Stimulated activated naive CD8-positive, alpha-beta T cell treated with anti-CD3 and anti-CD28 coated beads, Interleukin-15, amount 100 ng/mL, for 72 hours (primary cell): Measurements from ENCODE around the gene ATP6V0D1.
"Not testable (repeated sequence)": the region's sequence is repeated elsewhere in the genome, so short reads cannot be mapped to it uniquely, and the experiment has no call there.

Source experiments
- ATAC-seq: fragments of 150-1000 bp; cut with Tn5 transposase; 2 replicates; pipeline ENCODE4 v1.10.0; 2021; ENCODE audit warnings: mild to moderate bottlenecking, moderate library complexity
- DNase-seq, 2 donors: peaks; one replicate each; pipeline ENCODE4 v3.0.0; 2021 to 2022
- H3K27ac Mint-ChIP-seq, 2 donors: one replicate each; pipeline ENCODE4 v1.8.0; 2022; ENCODE audit warnings: mild to moderate bottlenecking in 2 of 2, mixed read lengths in 2 of 2, moderate library complexity in 2 of 2
- H3K27me3 Mint-ChIP-seq: one replicate; pipeline ENCODE4 v1.8.0; 2022; ENCODE audit warnings: mixed read lengths
- H3K4me1 Mint-ChIP-seq: one replicate; pipeline ENCODE4 v1.8.0; 2022; ENCODE audit warnings: mild to moderate bottlenecking, mixed read lengths
- H3K4me3 Mint-ChIP-seq, 2 donors: one replicate each; pipeline ENCODE4 v1.8.0; 2022; ENCODE audit warnings: mild to moderate bottlenecking in 2 of 2, mixed read lengths in 2 of 2, moderate library complexity in 1 of 2
- H3K9me3 Mint-ChIP-seq, 2 donors: one replicate each; pipeline ENCODE4 v1.8.0; 2022; ENCODE audit warnings: mixed read lengths in 2 of 2

Gene ATP6V0D1

DNA sequence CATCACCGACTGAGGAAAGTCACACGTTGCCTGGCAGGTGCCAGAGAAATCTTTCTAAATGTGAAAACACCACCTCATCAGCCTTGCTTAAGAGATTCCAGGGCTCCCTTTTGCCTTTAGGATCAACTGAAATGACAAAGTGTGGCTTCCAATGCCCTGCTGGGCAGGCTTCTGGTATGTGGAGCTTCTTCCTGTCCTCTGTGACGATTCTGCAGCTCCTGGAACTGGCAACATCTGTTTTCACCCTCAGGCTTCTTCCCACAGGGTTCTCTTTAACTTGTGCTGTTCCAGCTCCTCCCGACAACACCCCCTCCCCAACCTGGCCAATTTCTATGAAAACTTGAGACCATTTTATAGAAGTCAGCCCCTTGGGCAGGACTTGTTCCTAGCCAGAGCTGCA, 59.9 kb downstream of the ATP6V0D1 start:
- Mint-ChIP-seq H3K9me3 (no peaks in the 10 kb centered on the region), H3K27me3 (peaks cover 50% of the 10 kb centered on the region), H3K4me3 (no peak overlapping the region), H3K4me1 (peaks cover 6% of the 10 kb centered on the region), H3K27ac (no peak overlapping the region)
- DNase-seq, result no peak
- ATAC-seq, result no peak

DNA sequence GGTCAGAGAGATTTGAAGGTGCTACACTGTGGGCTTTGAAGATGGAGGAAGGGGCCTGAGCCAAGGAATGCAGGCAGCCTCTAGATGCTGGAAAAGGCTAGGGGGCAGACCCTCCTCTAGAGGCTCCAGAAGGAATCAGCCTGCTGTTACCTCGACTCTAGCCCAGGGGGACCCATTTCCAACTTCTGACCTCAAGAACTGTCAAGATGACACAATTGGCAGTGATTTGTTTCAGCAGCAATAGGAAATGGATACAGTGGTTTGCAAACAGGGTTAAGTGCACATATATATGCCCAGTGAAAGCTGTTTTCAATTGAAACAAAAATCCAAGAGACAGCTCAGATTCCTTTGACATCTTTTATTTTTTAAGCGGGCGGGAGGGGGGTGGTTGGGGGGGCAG, 61.0 kb downstream of the ATP6V0D1 start:
- Mint-ChIP-seq H3K4me1 (peaks cover 12% of the 10 kb centered on the region), H3K27ac (no peak overlapping the region), H3K9me3 (no peaks in the 10 kb centered on the region), H3K27me3 (peaks cover 49% of the 10 kb centered on the region), H3K4me3 (no peak overlapping the region)
- ATAC-seq (no peak), DNase-seq (no peak)

DNA sequence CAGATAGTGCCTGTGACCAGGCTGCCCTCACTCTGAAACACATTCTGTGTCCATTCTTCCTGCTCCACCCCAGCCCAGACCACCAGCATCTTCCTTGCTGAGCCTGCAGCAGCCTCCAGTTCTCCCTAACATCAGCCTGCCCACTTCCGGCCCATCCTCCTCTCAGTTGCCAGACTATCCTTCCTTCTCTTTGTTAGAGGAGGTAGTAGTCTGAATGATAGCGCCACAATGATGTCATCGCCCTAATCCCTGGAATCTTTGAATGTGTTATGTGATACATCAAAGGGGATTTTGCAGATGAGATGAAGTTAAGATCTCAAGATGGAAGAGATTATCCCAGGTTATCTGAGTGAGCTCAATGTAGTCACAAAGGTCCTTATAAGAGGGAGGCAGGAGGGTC, 61.5 kb downstream of the ATP6V0D1 start:
- no peaks in the 10 kb centered on the region for H3K9me3 Mint-ChIP-seq
- DNase-seq (no peak), ATAC-seq (no peak)
- peaks cover 49% of the 10 kb centered on the region for H3K27me3 Mint-ChIP-seq
- H3K4me1 Mint-ChIP-seq, result peaks cover 12% of the 10 kb centered on the region
- H3K27ac Mint-ChIP-seq, result no peak overlapping the region
- no peak overlapping the region for H3K4me3 Mint-ChIP-seq

DNA sequence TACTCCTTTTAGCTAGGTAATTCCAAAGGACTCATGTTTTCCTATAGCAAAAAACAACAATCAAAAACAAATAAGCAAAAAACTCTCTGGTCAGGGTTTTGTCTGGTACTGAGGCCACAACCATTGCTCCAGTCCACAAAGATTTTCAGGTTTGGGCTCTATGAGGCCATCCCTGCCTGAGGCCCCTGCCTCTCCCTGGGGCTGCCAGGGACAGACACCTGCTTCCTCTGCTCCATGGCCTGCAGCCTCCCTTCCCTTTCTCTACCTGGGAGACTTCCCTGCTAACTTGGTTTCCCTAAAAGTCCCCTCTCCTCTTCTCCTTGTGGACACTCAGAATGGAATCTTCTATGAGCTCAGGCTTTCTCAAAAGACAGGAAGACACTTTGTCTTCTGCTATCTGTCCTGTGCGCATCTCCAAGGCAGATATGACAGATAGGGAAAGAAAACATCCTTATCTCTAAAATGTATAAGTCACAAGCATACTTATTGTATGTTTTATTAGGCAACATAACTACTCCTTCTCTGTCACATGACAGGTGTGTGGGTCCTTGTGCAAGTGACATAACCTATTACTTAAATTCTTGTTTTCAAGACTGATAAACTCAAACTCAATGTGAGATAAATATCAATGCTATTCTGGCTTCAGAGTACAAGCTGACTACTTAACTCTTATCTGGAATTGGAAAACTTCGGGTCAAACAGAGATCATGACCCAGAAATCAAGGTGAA, 63.5 kb downstream of the ATP6V0D1 start:
- peaks cover 53% of the 10 kb centered on the region for H3K27me3 Mint-ChIP-seq
- peak overlapping the region in 1 of 2 donors; percentile 77 for H3K27ac Mint-ChIP-seq
- H3K9me3 Mint-ChIP-seq, result no peaks in the 10 kb centered on the region
- peaks cover 12% of the 10 kb centered on the region for H3K4me1 Mint-ChIP-seq
- no peak for ATAC-seq
- peak overlapping the region; percentile 34 to 44 for H3K4me3 Mint-ChIP-seq
- no peak for DNase-seq

DNA sequence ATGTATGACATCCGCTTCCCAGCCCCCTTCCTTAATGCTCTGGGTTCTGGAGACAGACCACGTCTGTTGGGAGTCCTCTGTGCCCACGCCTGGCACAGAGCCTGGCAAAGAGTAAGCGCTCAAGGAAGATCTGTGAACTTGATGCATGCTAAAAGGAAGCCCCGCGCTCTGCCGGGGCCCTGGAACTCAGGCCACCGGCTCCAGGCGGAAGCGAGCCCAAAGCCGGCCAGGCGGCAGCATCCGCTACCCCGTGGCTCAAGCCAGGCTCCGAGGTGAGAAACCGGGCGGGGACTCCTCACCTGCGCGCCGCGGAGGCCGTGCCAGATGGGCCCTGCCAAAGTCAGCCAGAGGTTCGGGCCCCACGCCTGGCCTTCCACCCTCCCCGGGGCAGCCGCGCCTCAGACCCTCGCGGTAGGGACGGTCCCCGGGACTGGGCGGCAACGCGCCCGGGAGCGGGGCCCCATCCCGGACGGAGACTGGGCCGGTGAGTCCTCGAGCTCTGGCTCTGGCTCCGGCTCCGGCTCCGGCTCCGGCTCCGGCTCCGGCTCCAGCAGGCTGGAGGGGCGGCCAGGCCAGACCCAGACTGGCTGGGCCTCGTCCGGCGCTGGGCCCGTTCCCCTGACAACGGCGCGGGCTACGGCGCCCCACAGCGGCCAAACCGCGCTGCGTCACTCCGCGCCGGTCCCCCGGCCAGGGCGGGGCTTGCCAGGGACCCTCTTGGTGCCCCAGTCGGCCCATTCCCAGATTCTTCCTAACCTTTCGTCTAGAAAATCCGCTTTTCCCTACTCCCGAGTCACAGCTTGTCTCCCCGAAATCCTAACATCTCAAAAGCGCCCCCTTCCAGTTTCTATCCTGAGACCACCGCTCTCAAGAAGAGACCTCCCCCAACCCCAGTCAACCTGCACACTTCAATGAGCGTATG, 64.8 kb downstream of the ATP6V0D1 start, which contains the start of gene ZDHHC1:
Gene ZDHHC1 (minus strand): TSS at position 606 of the 922 bp plus-strand sequence. CDS start 8,702 bp downstream, outside the sequence.
- H3K9me3 Mint-ChIP-seq, result no peaks in the 10 kb centered on the region
- DNase-seq, result peak; percentile 67 to 70
- H3K27ac Mint-ChIP-seq, result peak within 1 kb of the TSS in 1 of 2 donors; percentile 73

DNA sequence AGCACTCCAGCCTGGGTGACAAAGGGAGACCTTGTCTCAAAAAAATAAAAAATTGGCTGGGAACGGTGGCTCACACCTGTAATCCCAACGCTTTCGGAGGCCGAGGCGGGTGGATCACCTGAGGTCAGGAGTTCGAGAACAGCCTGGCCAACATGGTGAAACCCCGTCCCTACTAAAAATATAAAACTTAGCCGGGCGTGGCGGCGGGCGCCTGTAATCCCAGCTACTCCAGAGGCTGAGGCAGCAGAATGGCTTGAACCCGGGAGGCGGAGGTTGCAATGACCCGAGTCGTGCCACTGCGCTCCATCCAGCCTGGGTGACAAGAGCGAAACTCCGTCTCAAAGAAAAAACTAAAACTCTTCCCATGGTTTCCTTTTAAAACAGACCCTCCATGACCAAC, 65.5 kb downstream of the ATP6V0D1 start:
- H3K4me3 Mint-ChIP-seq, result peak overlapping the region; percentile 81 to 83
- DNase-seq, H3K9me3 Mint-ChIP-seq, ATAC-seq: not testable (repeated sequence)
- peak overlapping the region in 1 of 2 donors; percentile 23 for H3K27ac Mint-ChIP-seq
- H3K27me3 Mint-ChIP-seq, result peaks cover 49% of the 10 kb centered on the region
- H3K4me1 Mint-ChIP-seq, result peaks cover 12% of the 10 kb centered on the region

More for the DNA sequence above, 64.8 kb downstream of the ATP6V0D1 start, which contains the start of gene ZDHHC1:
- Mint-ChIP-seq H3K4me3 (peak within 1 kb of the TSS; percentile 91 to 92), H3K27me3 (peaks cover 49% of the 10 kb centered on the region), H3K4me1 (peaks cover 12% of the 10 kb centered on the region)
- ATAC-seq, result peak; percentile 96

DNA sequence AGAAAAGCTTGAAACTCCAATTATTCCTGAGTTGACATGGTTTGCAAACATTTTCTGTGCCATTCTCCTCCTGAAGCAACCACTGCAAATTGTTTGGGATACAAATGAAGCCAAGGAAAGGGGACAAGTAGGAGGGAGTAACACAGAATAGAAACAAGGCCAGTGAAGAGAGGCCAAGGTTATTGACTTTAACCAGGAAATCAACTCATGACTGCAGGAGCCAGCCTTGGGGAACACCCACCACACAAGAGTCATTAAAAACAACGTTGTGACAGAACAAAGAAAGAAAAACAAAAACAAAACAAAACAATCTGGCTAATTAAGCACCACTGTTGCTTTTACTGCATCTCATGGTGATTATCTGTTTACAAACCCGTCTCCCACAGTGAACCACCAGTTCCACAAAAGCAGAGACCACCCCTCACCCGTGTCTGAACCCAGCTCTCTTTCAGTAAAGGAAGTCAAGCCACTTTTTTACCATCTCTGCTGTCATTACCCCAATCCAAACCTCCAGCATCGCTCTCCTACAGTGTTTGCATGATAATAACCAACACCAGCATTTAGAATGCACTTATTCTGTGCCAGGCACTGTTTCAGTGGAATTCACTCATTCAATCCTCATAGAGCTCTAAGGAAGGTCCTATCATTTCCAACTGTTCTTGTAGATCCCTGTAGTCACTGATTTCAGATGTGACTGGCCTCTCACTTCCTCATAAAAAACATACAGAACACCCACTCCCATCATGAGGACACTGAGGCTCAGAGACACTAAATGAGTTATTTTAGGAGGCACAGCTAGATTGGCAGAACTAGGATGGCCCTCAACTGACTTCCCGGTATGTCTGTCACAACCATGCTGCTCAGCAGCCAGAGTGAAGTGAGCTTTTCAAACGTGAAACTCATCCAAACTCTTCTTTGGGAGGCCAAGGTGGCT, 66.7 kb downstream of the ATP6V0D1 start:
- peaks cover 53% of the 10 kb centered on the region for H3K27me3 Mint-ChIP-seq
- DNase-seq, result no peak
- no peak for ATAC-seq
- H3K9me3 Mint-ChIP-seq, result no peaks in the 10 kb centered on the region
- H3K4me3 Mint-ChIP-seq, result no peak overlapping the region
- no peak overlapping the region for H3K27ac Mint-ChIP-seq
- peaks cover 12% of the 10 kb centered on the region for H3K4me1 Mint-ChIP-seq

DNA sequence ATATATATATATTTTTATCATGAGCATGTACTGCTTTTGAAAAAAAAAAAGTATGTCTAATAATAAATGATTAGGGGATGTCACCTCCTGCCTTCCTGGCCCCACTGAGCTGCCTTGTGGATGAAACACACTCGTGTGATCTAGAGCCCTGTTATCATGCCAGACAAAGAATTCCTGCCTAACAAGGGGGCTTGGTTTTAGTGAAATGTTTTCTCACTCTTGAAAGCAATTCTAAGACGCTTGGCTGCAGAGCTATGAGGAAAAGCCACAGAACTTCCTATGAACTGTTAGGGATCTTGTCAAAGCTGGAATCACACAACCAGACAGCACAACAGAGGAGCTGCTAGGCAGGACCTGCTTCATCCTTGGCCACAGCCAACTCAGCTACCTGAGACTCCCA, 68.7 kb downstream of the ATP6V0D1 start:
- Mint-ChIP-seq H3K9me3 (no peaks in the 10 kb centered on the region), H3K4me1 (peaks cover 12% of the 10 kb centered on the region), H3K4me3 (no peak overlapping the region), H3K27ac (no peak overlapping the region), H3K27me3 (peaks cover 44% of the 10 kb centered on the region)
- DNase-seq, result no peak
- ATAC-seq, result no peak

DNA sequence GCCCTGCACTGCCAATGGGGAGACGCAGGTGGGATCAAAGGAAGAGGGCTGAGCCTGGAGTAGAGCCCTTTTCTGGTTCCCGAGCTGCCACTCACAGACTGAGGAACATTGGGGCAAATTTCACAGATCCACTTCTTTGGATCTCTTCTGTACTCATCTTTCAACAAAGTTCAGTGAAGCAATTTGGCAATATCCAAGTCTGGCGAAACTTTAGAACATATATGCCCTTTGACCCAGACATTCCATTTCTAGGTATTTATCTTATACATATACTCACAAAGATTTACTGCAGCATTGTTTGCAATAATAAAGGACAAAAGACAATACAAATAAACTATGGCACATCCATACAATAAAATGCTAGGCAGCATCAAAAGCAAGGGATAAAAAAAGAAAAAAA, 69.6 kb downstream of the ATP6V0D1 start:
- Mint-ChIP-seq H3K4me3 (no peak overlapping the region), H3K4me1 (peaks cover 6% of the 10 kb centered on the region), H3K9me3 (no peaks in the 10 kb centered on the region), H3K27ac (no peak overlapping the region), H3K27me3 (peaks cover 35% of the 10 kb centered on the region)
- no peak for DNase-seq
- no peak for ATAC-seq

DNA sequence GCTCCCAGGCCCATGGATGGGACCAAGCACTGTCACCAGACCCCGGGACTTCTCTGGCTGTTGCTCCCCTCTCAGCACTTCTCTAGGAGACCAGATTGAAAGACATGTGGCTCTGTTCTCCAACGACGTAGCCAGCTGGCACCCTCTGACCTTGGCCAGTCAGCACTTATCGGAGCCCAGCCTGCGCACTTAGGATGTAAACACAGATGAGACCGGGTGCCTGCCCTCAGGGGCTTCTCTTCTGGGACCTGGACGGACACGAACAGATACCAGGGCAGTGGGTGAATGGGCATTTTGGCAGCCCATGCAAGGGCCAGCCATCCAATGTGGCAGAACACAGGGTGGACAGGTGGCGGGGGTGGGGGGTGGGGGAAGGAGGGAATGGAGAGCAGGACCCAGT, 71.3 kb downstream of the ATP6V0D1 start:
- Mint-ChIP-seq H3K27ac (no peak overlapping the region), H3K4me3 (no peak overlapping the region), H3K4me1 (no peaks in the 10 kb centered on the region), H3K9me3 (no peaks in the 10 kb centered on the region), H3K27me3 (peaks cover 26% of the 10 kb centered on the region)
- no peak for DNase-seq
- no peak for ATAC-seq

DNA sequence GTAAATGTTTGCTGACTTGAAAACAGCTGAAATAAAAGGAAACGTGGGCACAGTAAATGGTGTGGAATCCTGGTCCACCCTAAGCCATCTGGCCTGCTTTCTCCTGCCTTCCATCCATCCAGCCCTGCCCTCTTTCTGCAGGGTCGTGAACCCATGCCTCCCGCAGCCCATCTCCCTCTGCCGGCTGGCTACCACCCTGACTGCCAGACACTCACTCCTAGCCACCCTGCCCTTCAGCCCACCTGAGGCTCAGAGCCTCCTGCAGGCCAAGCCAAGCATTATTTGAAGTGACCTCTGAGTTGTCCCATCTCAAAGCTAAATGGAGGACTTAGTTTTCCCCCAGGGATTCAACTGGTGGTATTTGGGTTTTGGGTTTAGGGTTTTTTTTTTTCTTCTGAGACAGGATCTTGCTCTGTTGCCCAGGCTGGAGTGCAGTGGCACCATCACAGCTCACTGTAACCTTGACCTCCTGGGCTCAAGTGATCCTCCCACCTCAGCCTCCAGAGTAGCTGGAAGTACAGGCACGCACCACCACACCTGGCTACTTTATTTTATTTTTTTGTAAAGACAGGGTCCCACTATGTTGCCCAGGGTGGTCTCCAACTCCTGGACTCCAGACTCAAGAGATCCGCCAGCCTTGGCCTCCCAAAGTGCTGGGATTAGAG, 73.0 kb downstream of the ATP6V0D1 start:
- Mint-ChIP-seq H3K27me3 (peaks cover 24% of the 10 kb centered on the region), H3K4me1 (no peaks in the 10 kb centered on the region), H3K9me3 (no peaks in the 10 kb centered on the region), H3K4me3 (no peak overlapping the region), H3K27ac (no peak overlapping the region)
- ATAC-seq, result no peak
- DNase-seq, result no peak

DNA sequence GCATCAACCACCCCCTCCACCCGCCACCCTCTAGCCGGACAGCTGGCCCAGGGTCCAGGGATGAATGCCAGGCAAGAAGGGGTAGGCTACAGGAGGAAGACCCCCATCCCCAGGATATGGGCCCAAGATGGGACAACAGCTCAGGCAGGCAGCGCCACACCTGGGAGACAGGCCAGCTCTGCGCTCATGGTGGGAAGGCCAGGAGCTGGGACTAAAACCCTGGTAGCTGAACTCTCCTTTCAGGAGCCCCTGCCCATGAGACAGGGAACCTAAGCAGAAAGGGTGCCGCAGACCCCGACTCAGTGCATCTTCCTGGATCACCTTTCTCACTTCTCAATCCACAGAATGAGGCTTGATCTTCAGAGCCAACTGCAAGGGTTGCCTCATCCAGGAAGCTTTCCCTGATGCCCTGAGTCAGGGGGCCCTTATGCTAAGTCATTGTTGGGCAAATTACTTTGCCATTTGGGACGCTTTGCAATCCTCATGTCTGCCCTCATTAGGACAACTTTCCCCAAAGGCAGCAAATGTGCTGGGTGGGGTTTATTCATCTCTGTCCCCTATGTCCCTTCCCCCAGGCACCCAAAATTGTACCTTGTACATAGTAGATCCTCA, 73.7 kb downstream of the ATP6V0D1 start:
- no peaks in the 10 kb centered on the region for H3K4me1 Mint-ChIP-seq
- ATAC-seq (no peak), DNase-seq (no peak)
- H3K9me3 Mint-ChIP-seq, result no peaks in the 10 kb centered on the region
- peaks cover 30% of the 10 kb centered on the region for H3K27me3 Mint-ChIP-seq
- H3K27ac Mint-ChIP-seq, result no peak overlapping the region
- H3K4me3 Mint-ChIP-seq, result no peak overlapping the region

DNA sequence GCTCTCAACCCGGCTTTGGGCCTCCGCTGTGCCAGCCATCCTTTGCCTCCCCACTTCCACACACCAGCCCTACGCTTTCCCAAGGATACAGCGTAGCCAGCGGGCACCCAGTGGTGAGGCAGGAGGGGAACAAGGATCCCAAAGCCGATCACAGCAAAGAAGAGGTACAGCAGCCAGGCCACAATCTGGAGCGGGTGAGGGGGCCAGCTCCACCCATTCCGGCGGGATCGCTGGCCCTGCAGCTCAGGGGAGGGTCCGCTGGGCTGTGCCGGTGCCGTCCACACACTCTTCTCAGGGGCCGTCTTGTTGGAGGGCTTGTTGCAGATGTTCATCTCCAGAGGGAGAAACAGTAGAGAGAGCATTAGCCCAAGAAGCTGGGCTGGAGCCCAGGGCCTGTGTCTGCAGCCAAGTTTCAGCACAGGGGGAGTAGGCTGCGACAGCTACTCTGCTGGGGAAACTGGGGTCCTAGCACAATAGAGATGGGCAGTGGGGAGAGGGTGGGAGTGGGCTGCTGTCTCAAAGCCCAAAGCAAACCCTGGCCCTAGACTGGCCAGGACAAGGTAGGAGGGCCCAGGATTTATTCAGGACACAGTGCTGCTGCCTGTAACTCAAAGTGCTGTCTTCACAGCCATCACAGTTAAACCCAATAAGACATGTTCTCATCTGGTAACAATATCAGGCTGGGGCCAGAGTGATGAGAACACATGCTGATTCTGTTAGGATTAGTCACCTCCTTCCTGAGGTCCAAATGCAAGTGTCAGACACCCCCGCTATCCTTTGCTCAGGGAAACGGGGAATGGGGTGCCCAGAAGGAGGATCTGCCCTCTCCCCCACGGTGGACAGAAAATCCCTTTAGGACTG, 74.6 kb downstream of the ATP6V0D1 start:
- Mint-ChIP-seq H3K27me3 (peaks cover 35% of the 10 kb centered on the region), H3K27ac (no peak overlapping the region)
- no peak for DNase-seq

More for the DNA sequence above, 74.6 kb downstream of the ATP6V0D1 start:
- ATAC-seq, result no peak
- Mint-ChIP-seq H3K4me1 (no peaks in the 10 kb centered on the region), H3K4me3 (no peak overlapping the region), H3K9me3 (no peaks in the 10 kb centered on the region)
